IPS-20b (cell line): ENCODE data around the gene DNER.
A peak's percentile ranks its signal among the peaks of the same experiment; 100 is the strongest.
"Not testable (repeated sequence)": the region's sequence is repeated elsewhere in the genome, so short reads cannot be mapped to it uniquely, and the experiment has no call there.

Experiments
- H3K27ac ChIP-seq: one replicate; pipeline ENCODE4 v1.5.1; 2013; ENCODE audit warnings: low read length
- H3K27me3 ChIP-seq: 2 replicates; pipeline ENCODE4 v1.6.1; 2013; ENCODE audit warnings: mild to moderate bottlenecking, low read length, inconsistent platforms; ENCODE audit not compliant: insufficient read depth
- H3K36me3 ChIP-seq: 2 replicates; pipeline ENCODE4 v1.6.1; 2013; ENCODE audit warnings: low read depth, mild to moderate bottlenecking, inconsistent platforms, low read length, moderate library complexity; ENCODE audit not compliant: insufficient read depth
- H3K4me1 ChIP-seq: 2 replicates; pipeline ENCODE4 v1.6.1; 2013; ENCODE audit warnings: mild to moderate bottlenecking, control low read depth, inconsistent platforms, low read length, moderate library complexity; ENCODE audit not compliant: insufficient read depth
- H3K4me3 ChIP-seq: 2 replicates; pipeline ENCODE4 v1.5.1; 2013; ENCODE audit warnings: mild to moderate bottlenecking, low read length, inconsistent platforms
- H3K9ac ChIP-seq: 2 replicates; pipeline ENCODE4 v1.6.1; 2013; ENCODE audit warnings: low read depth, mild to moderate bottlenecking, inconsistent platforms, low read length, moderate library complexity
- H3K9me3 ChIP-seq: 2 replicates; pipeline ENCODE4 v1.6.1; 2013; ENCODE audit warnings: mild to moderate bottlenecking, low read depth, low read length, inconsistent platforms; ENCODE audit not compliant: insufficient read depth

Gene DNER

DNA sequence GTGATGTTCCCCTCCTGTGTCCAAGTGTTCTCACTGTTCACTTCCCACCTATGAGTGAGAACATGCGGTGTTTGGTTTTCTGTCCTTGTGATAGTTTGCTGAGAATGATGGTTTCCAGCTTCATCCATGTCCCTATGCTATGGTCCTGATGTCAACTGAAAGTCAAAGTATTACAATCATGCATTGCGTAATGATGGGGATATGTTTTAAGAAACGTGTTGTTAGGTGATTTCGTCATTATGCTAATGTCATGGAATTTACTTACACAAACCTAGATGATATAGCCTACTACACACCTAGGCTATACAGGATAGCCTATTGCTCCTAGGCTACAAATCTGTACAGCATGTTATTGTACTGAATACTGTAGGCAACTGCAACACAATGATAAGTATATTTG, 207.7 kb downstream of the DNER start:
- not testable (repeated sequence) for H3K9me3 ChIP-seq, H3K4me1 ChIP-seq, H3K27ac ChIP-seq, H3K4me3 ChIP-seq, H3K27me3 ChIP-seq, H3K36me3 ChIP-seq, H3K9ac ChIP-seq

- H3K4me3 ChIP-seq, result no peak overlapping the region
- H3K27me3 ChIP-seq, result no peaks in the 10 kb centered on the region
- H3K9ac ChIP-seq, result no peak overlapping the region
- H3K4me1 ChIP-seq, result peaks cover 2% of the 10 kb centered on the region; the same call in 1 of the 2 replicates
- H3K9me3 ChIP-seq, result no peaks in the 10 kb centered on the region; the same call in 1 of the 2 replicates
- H3K36me3 ChIP-seq, result no peaks in the 10 kb centered on the region
- H3K27ac ChIP-seq, result no peak overlapping the region
Measured at GRCh38 chr2:229501051-229501794, 213.1 kb downstream of the DNER start.

- Histone ChIP-seq H3K36me3 (no peaks in the 10 kb centered on the region), H3K9me3 (peaks cover 8% of the 10 kb centered on the region), H3K4me1 (peaks cover 3% of the 10 kb centered on the region; the same call in 1 of the 2 replicates), H3K27me3 (no peaks in the 10 kb centered on the region), H3K27ac (no peak overlapping the region), H3K9ac (no peak overlapping the region), H3K4me3 (no peak overlapping the region)
Measured at GRCh38 chr2:229492034-229492433, 222.3 kb downstream of the DNER start.

- no peak overlapping the region for H3K27ac ChIP-seq
- H3K4me3 ChIP-seq, result no peak overlapping the region
- H3K4me1 ChIP-seq, result peaks cover 18% of the 10 kb centered on the region
- no peaks in the 10 kb centered on the region for H3K36me3 ChIP-seq
- peaks cover 8% of the 10 kb centered on the region for H3K9me3 ChIP-seq
- no peaks in the 10 kb centered on the region for H3K27me3 ChIP-seq
- H3K9ac ChIP-seq, result no peak overlapping the region
Measured at GRCh38 chr2:229490167-229490566, 224.2 kb downstream of the DNER start.

GRCh38 chr2:229489016-229489415, 225.3 kb downstream of the DNER start:
- no peak overlapping the region for H3K4me3 ChIP-seq
- no peaks in the 10 kb centered on the region for H3K27me3 ChIP-seq
- H3K27ac ChIP-seq, result no peak overlapping the region
- H3K9me3 ChIP-seq, result peaks cover 8% of the 10 kb centered on the region
- H3K4me1 ChIP-seq, result peaks cover 18% of the 10 kb centered on the region
- no peak overlapping the region for H3K9ac ChIP-seq
- no peaks in the 10 kb centered on the region for H3K36me3 ChIP-seq

GRCh38 chr2:229488232-229488631, 226.1 kb downstream of the DNER start:
- H3K27me3 ChIP-seq, result no peaks in the 10 kb centered on the region
- H3K9me3 ChIP-seq, result peaks cover 8% of the 10 kb centered on the region
- no peak overlapping the region for H3K4me3 ChIP-seq
- H3K36me3 ChIP-seq, result no peaks in the 10 kb centered on the region
- peaks cover 18% of the 10 kb centered on the region for H3K4me1 ChIP-seq
- H3K27ac ChIP-seq, result no peak overlapping the region
- H3K9ac ChIP-seq, result no peak overlapping the region

DNA sequence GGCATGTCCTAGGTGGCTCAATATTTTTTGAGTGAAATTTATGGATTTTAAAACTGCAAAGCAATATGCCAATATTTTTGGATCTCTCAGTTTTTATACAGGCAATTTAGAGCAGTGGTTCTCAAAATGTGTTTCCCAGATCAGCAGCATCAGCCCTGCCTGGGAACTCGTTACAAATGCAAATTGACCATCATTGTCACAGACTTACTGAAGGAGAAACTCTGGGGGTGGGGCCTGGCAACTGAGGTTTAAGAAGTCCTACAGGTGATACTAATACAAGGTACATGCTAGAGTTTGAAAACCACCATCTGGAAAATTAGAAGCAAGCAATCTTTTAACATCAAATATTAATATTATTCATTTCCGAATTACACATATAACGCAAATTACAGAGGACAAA, 227.7 kb downstream of the DNER start:
- Histone ChIP-seq H3K36me3 (no peaks in the 10 kb centered on the region), H3K4me3 (peak overlapping the region; percentile 12; the same call in 1 of the 2 replicates), H3K27ac (no peak overlapping the region), H3K4me1 (peaks cover 21% of the 10 kb centered on the region), H3K9ac (no peak overlapping the region), H3K27me3 (no peaks in the 10 kb centered on the region), H3K9me3 (peaks cover 8% of the 10 kb centered on the region)

DNA sequence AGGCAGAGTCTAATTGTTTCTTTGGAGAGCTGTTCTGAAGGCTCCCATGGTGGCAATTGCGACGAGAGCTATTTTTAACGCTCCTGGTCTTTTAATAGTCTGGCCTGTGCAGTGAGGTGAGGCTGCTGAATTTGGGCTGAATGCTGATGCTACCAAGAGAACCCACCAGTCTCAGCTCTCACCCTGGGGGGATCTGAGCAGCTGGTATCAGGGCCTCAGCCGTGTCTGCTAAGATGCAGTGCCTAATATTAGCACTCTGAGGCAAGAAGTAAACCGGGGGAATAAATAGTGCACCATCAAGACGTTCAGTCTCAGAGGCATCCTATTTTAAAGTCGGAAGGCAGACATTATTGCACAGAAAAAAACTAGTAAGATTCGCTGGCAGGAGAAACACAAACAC, 228.5 kb downstream of the DNER start:
- H3K27me3 ChIP-seq, result no peaks in the 10 kb centered on the region
- H3K36me3 ChIP-seq, result no peaks in the 10 kb centered on the region
- H3K9me3 ChIP-seq, result peaks cover 8% of the 10 kb centered on the region
- peak overlapping the region; percentile 28; the same call in 1 of the 2 replicates for H3K9ac ChIP-seq
- no peak overlapping the region for H3K27ac ChIP-seq
- peaks cover 23% of the 10 kb centered on the region for H3K4me1 ChIP-seq
- H3K4me3 ChIP-seq, result no peak overlapping the region

DNA sequence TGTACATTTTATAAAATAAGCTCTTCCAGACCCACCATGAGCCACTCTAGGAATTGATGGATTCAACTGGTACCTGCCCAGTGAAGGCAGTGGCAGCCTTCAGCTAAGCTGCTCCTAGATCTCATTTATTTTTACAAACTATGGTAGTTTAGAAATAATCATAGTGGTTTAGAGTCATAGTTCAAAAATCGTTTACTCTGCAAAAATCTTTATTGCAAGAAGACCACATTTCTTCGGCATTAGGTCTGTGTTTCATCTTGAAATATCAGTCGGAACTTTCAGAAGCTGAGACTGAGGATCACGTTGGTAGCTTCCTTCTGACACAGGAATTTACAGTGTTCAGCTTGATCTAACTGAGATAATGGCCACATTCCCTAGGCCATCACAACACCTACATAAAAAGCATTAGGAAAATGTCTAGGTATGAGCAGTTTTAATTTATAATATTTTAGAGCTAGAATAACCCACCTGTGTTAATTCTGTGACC, 237.0 kb downstream of the DNER start:
- Histone ChIP-seq H3K36me3 (no peaks in the 10 kb centered on the region), H3K4me3 (no peak overlapping the region), H3K9me3 (no peaks in the 10 kb centered on the region), H3K9ac (no peak overlapping the region), H3K4me1 (peaks cover 20% of the 10 kb centered on the region), H3K27me3 (no peaks in the 10 kb centered on the region), H3K27ac (no peak overlapping the region)

- no peaks in the 10 kb centered on the region for H3K27me3 ChIP-seq
- no peaks in the 10 kb centered on the region for H3K36me3 ChIP-seq
- H3K4me3 ChIP-seq, result no peak overlapping the region
- no peak overlapping the region for H3K27ac ChIP-seq
- no peaks in the 10 kb centered on the region for H3K9me3 ChIP-seq
- H3K4me1 ChIP-seq, result peaks cover 16% of the 10 kb centered on the region
- H3K9ac ChIP-seq, result no peak overlapping the region
Measured at GRCh38 chr2:229475778-229476177, 238.6 kb downstream of the DNER start.

- no peaks in the 10 kb centered on the region for H3K27me3 ChIP-seq
- H3K4me1 ChIP-seq, result peaks cover 16% of the 10 kb centered on the region
- no peak overlapping the region for H3K27ac ChIP-seq
- no peak overlapping the region for H3K9ac ChIP-seq
- H3K9me3 ChIP-seq, result no peaks in the 10 kb centered on the region
- no peaks in the 10 kb centered on the region for H3K36me3 ChIP-seq
- no peak overlapping the region for H3K4me3 ChIP-seq
Measured at GRCh38 chr2:229474125-229474524, 240.2 kb downstream of the DNER start.

DNA sequence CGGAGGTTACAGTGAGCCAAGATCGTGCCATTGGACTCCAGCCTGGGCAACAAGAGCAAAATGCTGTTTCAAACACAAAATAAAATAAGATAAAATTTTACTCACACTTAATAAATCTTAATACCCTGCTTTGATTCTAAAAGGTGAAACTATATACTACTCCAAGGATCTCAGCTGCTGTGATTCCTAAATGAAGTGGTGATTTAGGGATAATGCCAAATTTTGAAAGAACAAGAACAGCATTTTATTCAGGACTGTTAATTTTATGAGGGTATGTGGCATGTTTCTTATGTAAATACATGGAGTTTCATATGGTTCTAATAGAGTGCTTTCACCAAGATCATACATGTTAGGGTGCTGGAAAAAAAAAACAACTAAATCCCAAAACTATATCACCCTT, 243.6 kb downstream of the DNER start:
- H3K4me3 ChIP-seq, result no peak overlapping the region
- no peaks in the 10 kb centered on the region for H3K27me3 ChIP-seq
- H3K9me3 ChIP-seq, result no peaks in the 10 kb centered on the region
- H3K36me3 ChIP-seq, result no peaks in the 10 kb centered on the region
- no peak overlapping the region for H3K9ac ChIP-seq
- no peak overlapping the region for H3K27ac ChIP-seq
- peaks cover 7% of the 10 kb centered on the region for H3K4me1 ChIP-seq
